Keratinocyte (primary cell): ENCODE measurements around the gene SLC22A3. TPM values are rescaled to one million over a fixed set of nuclear protein-coding genes. Genes with fewer than 3 reads are reported as not detected.

ENCODE experiments used
- DNase-seq: peaks from one replicate; pipeline ENCODE4 v3.0.0-alpha.2; 2011; ENCODE audit warnings: low read depth, missing footprints, low spot score
- FAIRE-seq: peaks from 2 replicates; lab custom pipeline; 2011; peaks lifted over from hg19 to GRCh38; lab: Jason Lieb, UNC
- H2AFZ ChIP-seq: 2 replicates; pipeline ENCODE4 v1.6.0; 2012; ENCODE audit warnings: low read length, control low read depth, inconsistent platforms; ENCODE audit not compliant: control insufficient read depth
- H3K27ac ChIP-seq: 2 replicates; pipeline ENCODE4 v1.5.1; 2011; ENCODE audit warnings: low read length; ENCODE audit not compliant: control insufficient read depth, insufficient read depth
- H3K27me3 ChIP-seq: 3 replicates; pipeline ENCODE4 v1.6.0; 2011; ENCODE audit warnings: low read length; ENCODE audit not compliant: control insufficient read depth, insufficient read depth; ENCODE audit errors: extremely low read depth
- H3K36me3 ChIP-seq, 2 experiments: 2 replicates in 1 of 2; 3 replicates in 1 of 2; pipeline ENCODE4 v1.5.1; 2011; ENCODE audit warnings: low read length in 2 of 2, mild to moderate bottlenecking in 1 of 2; ENCODE audit not compliant: control insufficient read depth in 2 of 2, insufficient read depth in 2 of 2; ENCODE audit errors: extremely low read depth in 1 of 2
- H3K4me1 ChIP-seq: 3 replicates; pipeline ENCODE4 v1.5.1; 2011; ENCODE audit warnings: low read length; ENCODE audit not compliant: control insufficient read depth, insufficient read depth; ENCODE audit errors: extremely low read depth
- H3K4me2 ChIP-seq: 3 replicates; pipeline ENCODE4 v1.6.0; 2011; ENCODE audit warnings: low read depth, low read length; ENCODE audit not compliant: control insufficient read depth, insufficient read depth; ENCODE audit errors: extremely low read depth
- H3K4me3 ChIP-seq, 3 experiments: fragments of 200-600 bp in 1 of 3; sonication (generic) in 1 of 3; 2 replicates in 2 of 3; 3 replicates in 1 of 3; pipeline ENCODE4 v1.5.1; 2011 to 2016; ENCODE audit warnings: low read length in 3 of 3, mild to moderate bottlenecking in 3 of 3, control low read depth in 2 of 3, inconsistent platforms in 1 of 3, low read depth in 1 of 3, mixed read lengths in 1 of 3, mixed run types in 1 of 3, moderate library complexity in 1 of 3; ENCODE audit not compliant: control insufficient read depth in 2 of 3, insufficient read depth in 2 of 3; ENCODE audit errors: extremely low read depth in 1 of 3
- H3K79me2 ChIP-seq: 2 replicates; pipeline ENCODE4 v1.6.0; 2012; ENCODE audit warnings: low read length; ENCODE audit not compliant: control insufficient read depth, insufficient read depth
- H3K9ac ChIP-seq: 3 replicates; pipeline ENCODE4 v1.6.0; 2011; ENCODE audit warnings: low read length; ENCODE audit not compliant: control insufficient read depth, insufficient read depth; ENCODE audit errors: extremely low read depth
- H3K9me1 ChIP-seq: 3 replicates; pipeline ENCODE4 v1.6.0; 2011; ENCODE audit warnings: low read length; ENCODE audit not compliant: control insufficient read depth, insufficient read depth; ENCODE audit errors: extremely low read depth
- H3K9me3 ChIP-seq: 2 replicates; pipeline ENCODE4 v1.5.1; 2012; ENCODE audit warnings: low read depth, low read length; ENCODE audit not compliant: control insufficient read depth
- H4K20me1 ChIP-seq: 3 replicates; pipeline ENCODE4 v1.6.0; 2011; ENCODE audit warnings: low read length; ENCODE audit not compliant: control insufficient read depth, insufficient read depth; ENCODE audit errors: extremely low read depth
- EZH2 ChIP-seq: IDR thresholded peaks from one replicate; pipeline ENCODE4 v1.6.1; 2012; ENCODE audit warnings: inconsistent platforms, mild to moderate bottlenecking, low read length, moderate library complexity
- dilution Hi-C: fragments of 300-500 bp; cut with MboI; formaldehyde crosslinking; loops from one replicate; pipeline ENCODE4 v1.7.0; 2020; ENCODE audit warnings: low sequenced_read_pairs; ENCODE audit not compliant: extremely low pct_ligation_motif_present
- polyA plus RNA-seq, 5 experiments: library from polyadenylated mRNA; depleted of rRNA in 3 of 5; stranded (reverse) in 3 of 5; stranded (forward) in 1 of 5; unstranded in 1 of 5; fragments of >200 nt; gene quantifications; 1 replicate in 1 of 5; 2 replicates in 3 of 5; 3 replicates in 1 of 5; pipeline versions ENCODE4 v1.2.1 to v1.2.3, GENCODE V29; 2011 to 2012; ENCODE audit warnings: missing spikeins in 2 of 5, low read depth in 1 of 5, low replicate concordance in 1 of 5
- TF ChIP-seq, protein P1 (sequence below), 3 experiments: IDR thresholded peaks in 1 of 3; conservative IDR thresholded peaks in 1 of 3; optimal IDR thresholded peaks in 1 of 3; 2 replicates in 2 of 3; 3 replicates in 1 of 3; pipeline versions ENCODE3 to v1.5.1; 2011; ENCODE audit warnings: low read length in 3 of 3, mild to moderate bottlenecking in 3 of 3, moderate library complexity in 2 of 3, control low read depth in 1 of 3, inconsistent platforms in 1 of 3; ENCODE audit not compliant: insufficient read depth in 2 of 3; ENCODE audit errors: extremely low read depth in 1 of 3

SLC22A3 gene
- polyA plus RNA-seq, 1 donor (not counting 4 experiments of a cell fraction or from before 2014, with no cell fraction given): 1.8 TPM

DNA sequence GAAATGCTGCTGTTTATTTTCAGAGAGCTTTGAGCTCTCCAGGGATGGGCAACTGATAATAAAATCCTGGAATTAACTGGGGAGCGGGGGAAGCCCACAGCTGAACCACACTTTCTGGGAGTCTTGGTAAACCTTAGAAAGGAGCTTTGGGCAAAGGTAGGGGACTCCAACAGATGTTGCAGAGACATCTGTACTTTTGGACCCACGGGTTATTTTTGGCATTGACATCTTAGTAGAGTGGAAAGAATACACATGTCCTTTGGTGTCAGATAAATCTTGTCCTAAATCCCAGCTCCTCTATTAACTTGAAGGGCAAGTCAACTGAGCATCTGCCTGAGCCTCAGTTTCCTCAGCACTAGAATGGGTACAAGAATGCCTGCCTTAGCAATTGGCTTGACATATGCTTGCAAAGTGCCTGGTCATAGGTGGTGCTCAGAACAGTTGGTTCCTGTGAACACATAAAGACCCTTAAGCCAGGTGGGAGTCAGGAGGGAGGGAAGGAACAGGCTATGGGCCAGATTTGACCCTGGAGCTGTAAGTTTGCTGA, 5.8 kb downstream of the SLC22A3 start:
- H3K9me1 ChIP-seq: no peaks in the 10 kb centered on the region
- H3K4me3 ChIP-seq: no peak overlapping the region
- dilution Hi-C loops: no loop called here
- no peak overlapping the region for H3K4me2 ChIP-seq
- FAIRE-seq (no peak), DNase-seq (no peak)
- H3K9ac ChIP-seq: no peak overlapping the region
- no peak overlapping the region for H3K27ac ChIP-seq
- no peak for TF ChIP-seq EZH2
- TF ChIP-seq, protein P1, sequence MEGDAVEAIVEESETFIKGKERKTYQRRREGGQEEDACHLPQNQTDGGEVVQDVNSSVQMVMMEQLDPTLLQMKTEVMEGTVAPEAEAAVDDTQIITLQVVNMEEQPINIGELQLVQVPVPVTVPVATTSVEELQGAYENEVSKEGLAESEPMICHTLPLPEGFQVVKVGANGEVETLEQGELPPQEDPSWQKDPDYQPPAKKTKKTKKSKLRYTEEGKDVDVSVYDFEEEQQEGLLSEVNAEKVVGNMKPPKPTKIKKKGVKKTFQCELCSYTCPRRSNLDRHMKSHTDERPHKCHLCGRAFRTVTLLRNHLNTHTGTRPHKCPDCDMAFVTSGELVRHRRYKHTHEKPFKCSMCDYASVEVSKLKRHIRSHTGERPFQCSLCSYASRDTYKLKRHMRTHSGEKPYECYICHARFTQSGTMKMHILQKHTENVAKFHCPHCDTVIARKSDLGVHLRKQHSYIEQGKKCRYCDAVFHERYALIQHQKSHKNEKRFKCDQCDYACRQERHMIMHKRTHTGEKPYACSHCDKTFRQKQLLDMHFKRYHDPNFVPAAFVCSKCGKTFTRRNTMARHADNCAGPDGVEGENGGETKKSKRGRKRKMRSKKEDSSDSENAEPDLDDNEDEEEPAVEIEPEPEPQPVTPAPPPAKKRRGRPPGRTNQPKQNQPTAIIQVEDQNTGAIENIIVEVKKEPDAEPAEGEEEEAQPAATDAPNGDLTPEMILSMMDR (optimal IDR thresholded peaks at IDR 0.05 in 1 of 3, IDR thresholded peaks at IDR 0.05 in 1 of 3, conservative IDR thresholded peaks at IDR 0.05 in 1 of 3; ENCODE audit: extremely low read depth in 1 of 3, insufficient read depth in 2 of 3, low read length in 3 of 3): no peak
- peaks cover 2% of the 10 kb centered on the region for H3K27me3 ChIP-seq
- H3K9me3 ChIP-seq: no peaks in the 10 kb centered on the region
- H3K36me3 ChIP-seq: no peaks in the 10 kb centered on the region
- no peaks in the 10 kb centered on the region for H4K20me1 ChIP-seq
- H3K4me1 ChIP-seq: peaks cover 12% of the 10 kb centered on the region
- H3K79me2 ChIP-seq: no peaks in the 10 kb centered on the region
- H2AFZ ChIP-seq: no peak overlapping the region

DNA sequence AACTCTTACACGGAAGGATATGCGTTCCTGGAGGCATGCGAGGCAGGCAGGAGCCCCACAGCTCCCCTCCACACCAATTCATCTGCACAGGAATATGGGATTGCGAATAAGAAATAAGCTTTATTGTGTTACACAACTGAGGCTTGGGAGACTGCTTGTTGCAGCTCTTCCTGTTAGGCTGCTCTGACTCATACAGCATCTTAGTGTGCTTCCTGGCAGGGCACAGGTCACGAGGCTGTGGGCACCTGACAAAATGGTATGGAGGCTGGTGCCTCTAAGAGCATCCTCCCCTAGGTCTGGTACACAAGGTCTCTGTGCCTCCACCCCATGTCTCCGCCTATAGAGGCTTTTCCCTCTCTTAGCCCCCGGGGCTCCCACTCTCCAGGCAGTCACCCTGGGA, 6.8 kb downstream of the SLC22A3 start:
- FAIRE-seq: peak; percentile 89
- no peak overlapping the region for H3K9ac ChIP-seq
- DNase-seq: no peak
- peak overlapping the region; percentile 47 for H3K27ac ChIP-seq
- H3K4me1 ChIP-seq: peaks cover 7% of the 10 kb centered on the region
- H3K9me1 ChIP-seq: no peaks in the 10 kb centered on the region
- H3K4me2 ChIP-seq: peak overlapping the region; percentile 3
- no peaks in the 10 kb centered on the region for H3K79me2 ChIP-seq
- H3K36me3 ChIP-seq: no peaks in the 10 kb centered on the region
- peak overlapping the region; percentile 76 for H2AFZ ChIP-seq
- no peaks in the 10 kb centered on the region for H3K9me3 ChIP-seq
- no peaks in the 10 kb centered on the region for H4K20me1 ChIP-seq
- dilution Hi-C loops: no loop called here
- no peak for TF ChIP-seq EZH2
- TF ChIP-seq, protein P1 (optimal IDR thresholded peaks at IDR 0.05 in 1 of 3, IDR thresholded peaks at IDR 0.05 in 1 of 3, conservative IDR thresholded peaks at IDR 0.05 in 1 of 3; ENCODE audit: extremely low read depth in 1 of 3, insufficient read depth in 2 of 3, low read length in 3 of 3): no peak
- H3K4me3 ChIP-seq: no peak overlapping the region
- H3K27me3 ChIP-seq: no peaks in the 10 kb centered on the region
